IPS-18c (cell line): ENCODE measurements around the gene CCDC136.

Source experiments
- H3K4me3 ChIP-seq: 2 replicates; pipeline ENCODE4 v1.7.0; 2013; ENCODE audit warnings: low read depth, mild to moderate bottlenecking, low read length, moderate library complexity; ENCODE audit not compliant: insufficient read depth
- H3K9me3 ChIP-seq: one replicate; pipeline ENCODE4 v1.6.1; 2013; ENCODE audit warnings: mild to moderate bottlenecking, low read length, moderate library complexity; ENCODE audit not compliant: control insufficient read depth, insufficient read depth

The CCDC136 gene

GRCh38 chr7:128835790-128836641 is 44.2 kb downstream of the CCDC136 start:
- no peak overlapping the region for H3K4me3 ChIP-seq
- no peaks in the 10 kb centered on the region for H3K9me3 ChIP-seq

GRCh38 chr7:128836729-128837348 is 45.1 kb downstream of the CCDC136 start:
- no peak overlapping the region for H3K4me3 ChIP-seq

GRCh38 chr7:128837521-128837921 is 45.8 kb downstream of the CCDC136 start:
- Histone ChIP-seq H3K4me3 (no peak overlapping the region), H3K9me3 (no peaks in the 10 kb centered on the region)

More at GRCh38 chr7:128836729-128837348, 45.1 kb downstream of the CCDC136 start:
- H3K9me3 ChIP-seq: no peaks in the 10 kb centered on the region

GRCh38 chr7:128838109-128838779 is 46.5 kb downstream of the CCDC136 start:
- H3K4me3 ChIP-seq: no peak overlapping the region
- no peaks in the 10 kb centered on the region for H3K9me3 ChIP-seq

GRCh38 chr7:128838981-128839731 is 47.4 kb downstream of the CCDC136 start:
- H3K9me3 ChIP-seq: no peaks in the 10 kb centered on the region
- H3K4me3 ChIP-seq: no peak overlapping the region

GRCh38 chr7:128839751-128840177 is 48.0 kb downstream of the CCDC136 start:
- no peak overlapping the region for H3K4me3 ChIP-seq
- H3K9me3 ChIP-seq: no peaks in the 10 kb centered on the region

GRCh38 chr7:128840326-128841170 is 48.8 kb downstream of the CCDC136 start:
- Histone ChIP-seq H3K9me3 (no peaks in the 10 kb centered on the region), H3K4me3 (no peak overlapping the region)

- Histone ChIP-seq H3K9me3 (no peaks in the 10 kb centered on the region), H3K4me3 (no peak overlapping the region)
Measured at GRCh38 chr7:128841171-128841690, 49.5 kb downstream of the CCDC136 start.

- Histone ChIP-seq H3K9me3 (no peaks in the 10 kb centered on the region), H3K4me3 (no peak overlapping the region)
Measured at GRCh38 chr7:128841921-128842673, 50.3 kb downstream of the CCDC136 start.

GRCh38 chr7:128842674-128843641 is 51.2 kb downstream of the CCDC136 start:
- H3K4me3 ChIP-seq: no peak overlapping the region

GRCh38 chr7:128843938-128844621 is 52.3 kb downstream of the CCDC136 start:
- Histone ChIP-seq H3K9me3 (no peaks in the 10 kb centered on the region), H3K4me3 (no peak overlapping the region)

More at GRCh38 chr7:128842674-128843641, 51.2 kb downstream of the CCDC136 start:
- H3K9me3 ChIP-seq: no peaks in the 10 kb centered on the region

GRCh38 chr7:128844777-128845311 is 53.1 kb downstream of the CCDC136 start:
- H3K9me3 ChIP-seq: no peaks in the 10 kb centered on the region
- no peak overlapping the region for H3K4me3 ChIP-seq

GRCh38 chr7:128845475-128845874 is 53.7 kb downstream of the CCDC136 start:
- Histone ChIP-seq H3K4me3 (no peak overlapping the region), H3K9me3 (no peaks in the 10 kb centered on the region)

- Histone ChIP-seq H3K4me3 (no peak overlapping the region), H3K9me3 (no peaks in the 10 kb centered on the region)
Measured at GRCh38 chr7:128845987-128846386, 54.2 kb downstream of the CCDC136 start.
